Retinal pigment epithelial cell (primary cell): ENCODE data around the gene INA.

Experiments
- DNase-seq: peaks from one replicate; pipeline ENCODE4 v3.0.0-alpha.2; 2010; ENCODE audit warnings: low read depth
- H3K4me3 ChIP-seq: 2 replicates; pipeline ENCODE4 v1.5.1; 2011; ENCODE audit warnings: mild to moderate bottlenecking, low read length, control low read depth, moderate library complexity
- CTCF ChIP-seq: conservative IDR thresholded peaks from 2 replicates; pipeline ENCODE4 v1.5.1; 2011; ENCODE audit warnings: low read depth, low read length, control low read depth, inconsistent platforms

INA gene

GRCh38 chr10:103276896-103277712 is at the start of gene INA:
Gene INA (plus strand): TSS chr10:103277138. CDS start chr10:103277212, 74 bp downstream.
- DNase-seq = no peak
- peak within 1 kb of the TSS; percentile 22 for H3K4me3 ChIP-seq

GRCh38 chr10:103227416-103227815 is 49.5 kb upstream of the INA start:
- TF ChIP-seq CTCF = no peak
- DNase-seq = no peak
- no peak overlapping the region for H3K4me3 ChIP-seq

More at GRCh38 chr10:103276896-103277712, at the start of gene INA:
- no peak for TF ChIP-seq CTCF

DNA sequence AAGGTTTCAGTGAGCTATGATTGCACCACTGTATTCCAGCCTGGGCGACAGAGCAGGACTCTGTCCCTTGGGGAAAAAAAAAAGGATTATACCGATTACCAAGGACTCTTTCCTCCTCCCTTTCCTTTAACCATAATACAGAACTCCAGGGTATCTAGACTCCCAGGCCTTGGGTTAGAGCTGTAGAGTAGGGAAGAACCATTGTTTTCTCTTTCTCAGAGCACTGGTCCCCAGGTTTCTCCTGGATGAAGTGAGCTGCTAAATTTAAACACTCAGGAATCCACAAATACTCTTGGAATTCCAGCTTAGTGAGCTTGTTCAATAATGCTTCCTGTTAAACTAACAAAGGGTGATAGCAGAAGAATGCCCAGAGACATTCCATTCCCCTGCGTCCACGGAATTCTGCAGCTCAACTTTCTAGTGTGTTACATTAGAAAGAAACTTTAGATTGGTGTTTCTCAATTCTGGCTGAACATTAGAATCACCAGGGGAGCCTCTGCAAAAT is 45.8 kb upstream of the INA start:
- TF ChIP-seq CTCF = no peak
- H3K4me3 ChIP-seq = no peak overlapping the region
- DNase-seq = peak; percentile 93

DNA sequence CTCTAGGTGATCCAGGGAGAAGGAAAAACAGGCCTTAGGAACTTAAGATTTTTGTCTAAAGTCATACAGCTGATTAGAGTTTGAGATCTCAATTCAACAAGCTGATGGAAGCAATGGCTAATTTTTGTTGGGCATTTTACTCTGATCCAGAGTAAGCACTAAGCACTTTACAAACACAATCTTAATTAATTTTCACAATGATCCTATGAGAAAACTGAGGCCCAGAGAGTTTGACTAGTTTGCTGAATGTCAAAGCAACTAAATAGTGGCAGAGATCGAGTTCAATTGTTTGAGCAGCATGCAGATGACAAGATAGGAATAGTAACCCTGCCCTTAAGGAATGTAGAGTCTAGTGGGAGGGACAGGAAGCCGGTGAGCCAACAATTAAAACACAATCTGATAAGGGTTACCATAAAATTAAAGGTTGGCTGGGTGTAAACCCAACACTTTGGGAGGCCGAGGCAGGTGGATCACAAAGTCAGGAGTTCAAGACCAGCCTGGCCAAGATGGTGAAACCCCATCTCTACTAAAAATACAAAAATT is 44.7 kb upstream of the INA start:
- DNase-seq = no peak
- no peak overlapping the region for H3K4me3 ChIP-seq
- no peak for TF ChIP-seq CTCF

DNA sequence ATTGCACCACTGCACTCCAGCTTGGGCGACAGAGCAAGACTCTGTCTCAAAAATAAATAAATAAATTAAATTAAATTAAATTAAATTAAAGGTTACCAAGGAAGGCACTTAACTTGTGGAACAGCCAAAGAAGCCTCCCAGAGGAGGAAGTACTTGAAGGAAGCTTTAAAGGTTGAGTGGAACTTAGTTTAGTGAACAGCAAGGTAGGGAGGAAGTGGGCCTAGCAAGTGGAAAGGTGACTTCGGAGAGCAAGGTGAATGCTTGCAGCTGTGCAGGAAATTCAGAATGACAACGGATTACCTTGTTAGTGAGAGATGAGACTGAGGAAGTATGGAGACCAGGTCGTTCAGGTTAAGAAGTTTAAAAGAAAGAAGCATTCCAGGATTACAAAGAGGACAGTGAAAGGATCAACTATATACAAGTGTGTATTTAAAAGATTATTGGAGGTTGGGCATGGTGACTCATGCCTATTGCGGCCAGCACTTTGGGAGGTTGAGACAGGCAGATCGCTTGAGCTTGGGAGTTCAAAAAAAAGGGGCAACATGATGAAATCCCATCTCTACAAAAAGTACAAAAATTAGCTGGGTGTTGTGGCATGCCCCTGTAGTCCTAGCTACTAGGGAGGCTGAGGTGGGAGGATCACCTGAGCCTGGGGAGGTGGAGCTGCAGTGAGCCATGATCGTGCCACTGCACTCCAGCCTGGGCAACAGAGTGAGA is 44.0 kb upstream of the INA start:
- TF ChIP-seq CTCF = no peak
- DNase-seq = no peak
- no peak overlapping the region for H3K4me3 ChIP-seq

DNA sequence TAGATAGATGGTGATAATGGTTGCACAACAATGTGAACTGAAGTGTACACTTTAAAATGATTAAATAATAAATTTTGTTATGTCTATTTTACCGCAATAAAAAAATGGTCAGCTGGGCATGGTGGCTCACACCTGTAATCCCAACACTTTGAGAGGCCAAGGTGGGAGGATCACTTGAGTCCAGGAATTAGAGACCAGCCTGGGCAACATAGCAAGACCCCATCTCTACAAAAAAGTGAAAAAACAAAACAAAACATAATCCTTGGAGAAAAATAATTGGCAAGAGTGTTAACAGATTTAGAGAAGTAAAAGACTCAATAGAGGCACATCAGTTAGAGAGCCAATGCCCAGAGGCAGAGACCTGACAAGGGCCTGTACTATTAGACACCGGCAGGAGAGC is 41.2 kb upstream of the INA start:
- no peak for TF ChIP-seq CTCF
- H3K4me3 ChIP-seq = no peak overlapping the region
- DNase-seq = no peak
